GM21528 (cell line): ENCODE data around the gene PRKACB.

ENCODE experiments used
- ATAC-seq: cut with Tn5 transposase; IDR thresholded peaks from one replicate; pipeline ENCODE4 v1.9.1; 2021; ENCODE audit warnings: mild to moderate bottlenecking, moderate library complexity; ENCODE audit not compliant: unreplicated experiment, low FRiP score

Gene PRKACB

DNA sequence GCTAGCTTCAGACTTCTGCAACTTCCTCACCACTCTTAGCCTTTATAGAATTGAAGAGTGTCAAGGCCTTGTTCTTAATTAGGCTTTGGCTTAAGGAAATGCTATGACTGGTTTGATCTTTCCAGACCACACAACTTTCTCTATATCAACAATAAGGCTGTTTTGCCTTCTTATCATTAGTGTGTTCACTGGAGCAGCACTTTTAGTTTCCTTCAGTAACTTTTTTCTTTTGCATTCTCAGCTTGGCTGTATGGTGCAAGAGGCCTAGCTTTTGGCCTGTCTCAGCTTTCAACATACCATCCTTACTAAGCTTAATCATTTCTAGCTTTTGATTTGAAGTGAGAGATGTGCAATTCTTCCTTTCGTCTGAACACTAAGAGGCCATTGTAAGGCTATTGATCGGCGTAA lies 8.6 kb downstream of the PRKACB start:
- ATAC-seq, result peak; percentile 86

GRCh38 chr1:84155517-84155916 lies 11.4 kb downstream of the PRKACB start:
- ATAC-seq, result no peak

- ATAC-seq, result no peak
Observed at GRCh38 chr1:84156210-84156621, 12.1 kb downstream of the PRKACB start.

DNA sequence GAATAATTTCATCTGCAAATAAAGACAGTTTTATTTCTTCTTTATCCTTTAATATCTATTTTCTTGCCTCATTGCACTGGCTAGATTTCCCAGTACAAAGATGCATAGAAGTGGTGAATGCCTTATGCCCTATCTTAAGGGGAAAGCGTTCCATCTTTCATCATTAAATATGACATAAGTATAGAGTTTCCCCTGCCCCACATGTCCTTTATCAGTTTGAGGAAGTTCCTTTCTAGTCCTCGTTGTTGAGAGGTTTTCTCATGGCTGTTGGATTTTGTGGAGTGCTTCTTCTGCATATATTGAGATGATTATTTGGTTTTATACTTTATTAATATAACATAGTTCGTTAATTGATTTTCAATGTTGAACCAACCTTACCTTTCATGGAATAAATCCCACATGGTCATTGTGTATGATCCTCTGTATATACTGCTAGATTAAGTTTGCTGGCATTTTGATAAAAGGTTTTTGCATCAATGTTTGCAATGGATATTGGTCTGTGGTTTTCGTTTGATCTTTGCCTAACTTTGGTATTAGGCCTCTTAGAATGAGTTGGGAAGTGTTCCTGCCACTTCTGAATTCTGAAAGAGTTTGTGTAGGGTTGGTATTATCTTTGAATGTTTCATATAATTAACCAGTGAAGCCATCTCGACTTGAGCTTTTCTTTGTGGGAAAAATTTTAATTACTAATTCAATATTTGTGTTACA lies 15.6 kb downstream of the PRKACB start:
- no peak for ATAC-seq

DNA sequence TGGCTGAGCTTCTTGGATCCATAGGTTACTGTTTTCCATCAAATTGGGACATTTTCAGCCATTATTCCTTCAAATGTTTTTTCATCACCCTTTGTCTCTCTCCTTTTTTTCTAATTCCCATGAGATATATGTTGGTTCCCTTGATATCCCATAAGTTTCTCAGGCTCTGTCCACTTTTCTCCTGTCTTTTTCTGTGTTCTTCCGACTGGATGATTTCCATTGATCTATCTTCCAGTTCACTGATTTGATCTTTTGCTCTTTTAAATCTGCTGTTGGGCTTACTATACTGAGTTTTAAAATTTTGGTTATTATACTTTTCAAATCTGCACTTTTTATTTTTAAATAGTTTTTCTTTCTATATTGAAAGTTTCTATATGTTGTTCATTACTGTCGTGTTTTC lies 18.2 kb downstream of the PRKACB start:
- ATAC-seq, result no peak

DNA sequence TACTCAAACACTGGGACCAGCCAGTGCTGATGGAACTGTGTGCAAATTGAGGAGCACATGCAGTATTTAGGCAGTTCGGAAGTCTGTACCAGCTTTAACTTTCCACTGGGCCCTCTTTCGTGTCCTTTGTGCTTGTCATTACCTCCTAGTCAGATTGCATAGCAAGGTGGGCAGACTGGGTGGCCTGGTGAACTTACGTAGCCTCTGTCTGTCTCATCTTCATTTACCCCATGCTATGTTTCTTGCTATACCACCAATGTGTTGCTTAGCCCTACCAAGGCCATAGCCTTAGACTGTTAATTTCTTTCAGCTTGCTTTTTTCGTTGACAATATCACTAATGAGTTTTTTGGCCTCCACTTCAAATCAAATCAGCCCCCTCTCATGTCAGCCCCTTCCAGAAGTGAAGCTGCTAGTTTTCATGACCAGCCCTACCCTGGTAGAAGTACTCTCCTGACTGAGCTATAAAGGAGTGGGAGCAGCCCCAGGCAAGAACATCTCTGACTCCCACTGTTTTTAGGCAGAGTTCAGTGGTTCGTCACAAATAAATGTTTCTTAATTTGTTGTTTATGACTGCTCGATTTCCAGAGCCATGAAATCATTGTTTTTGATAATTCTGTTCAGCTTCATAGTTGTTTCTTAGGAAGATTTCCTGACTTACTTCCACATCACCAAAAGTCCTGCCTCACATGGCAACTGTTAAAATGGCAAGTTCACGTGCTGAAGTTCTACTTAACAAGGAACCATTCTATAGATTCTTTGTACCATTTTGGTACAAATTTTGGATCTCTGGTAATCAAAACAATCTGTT lies 19.3 kb downstream of the PRKACB start:
- no peak for ATAC-seq

DNA sequence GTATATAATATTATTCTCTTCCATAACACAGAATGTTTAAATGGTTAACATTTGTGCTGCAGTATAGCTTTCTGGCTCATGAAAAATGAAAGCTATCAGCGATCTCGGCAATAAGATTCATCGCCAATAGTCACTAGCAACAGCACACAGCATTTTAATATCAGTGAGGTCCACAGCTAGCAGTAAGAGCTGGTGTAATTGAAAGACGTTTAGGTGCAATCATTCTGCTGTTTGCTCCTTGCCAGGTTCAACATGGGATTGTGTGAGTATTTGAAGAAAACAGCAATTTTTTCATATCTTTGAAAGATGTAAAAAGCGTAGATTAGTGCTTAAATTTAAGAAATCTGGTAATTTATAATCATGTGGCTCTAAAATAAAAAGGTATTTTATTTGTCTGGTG lies 20.1 kb downstream of the PRKACB start:
- no peak for ATAC-seq

DNA sequence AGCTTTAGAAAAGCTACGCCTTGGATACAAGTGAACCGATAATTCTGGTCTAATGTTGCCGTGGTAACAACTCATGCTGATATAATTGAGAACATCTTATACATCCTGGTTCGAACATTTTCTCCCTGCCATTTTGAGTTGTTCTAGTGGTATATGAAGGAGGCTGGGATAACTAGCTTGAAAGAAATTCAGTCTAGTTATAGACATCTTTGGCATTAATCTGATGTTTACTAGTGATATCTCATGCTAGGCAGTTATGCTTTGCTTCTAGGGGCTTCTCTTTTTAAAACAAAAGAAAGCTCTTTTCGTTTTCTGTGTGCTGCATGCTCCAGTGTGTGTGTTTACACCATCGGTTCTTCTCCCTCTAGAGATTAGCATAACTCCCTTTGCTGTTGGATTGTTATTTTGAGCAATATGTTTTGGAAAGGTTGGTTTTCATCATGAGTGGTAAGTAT lies 20.5 kb downstream of the PRKACB start:
- no peak for ATAC-seq

DNA sequence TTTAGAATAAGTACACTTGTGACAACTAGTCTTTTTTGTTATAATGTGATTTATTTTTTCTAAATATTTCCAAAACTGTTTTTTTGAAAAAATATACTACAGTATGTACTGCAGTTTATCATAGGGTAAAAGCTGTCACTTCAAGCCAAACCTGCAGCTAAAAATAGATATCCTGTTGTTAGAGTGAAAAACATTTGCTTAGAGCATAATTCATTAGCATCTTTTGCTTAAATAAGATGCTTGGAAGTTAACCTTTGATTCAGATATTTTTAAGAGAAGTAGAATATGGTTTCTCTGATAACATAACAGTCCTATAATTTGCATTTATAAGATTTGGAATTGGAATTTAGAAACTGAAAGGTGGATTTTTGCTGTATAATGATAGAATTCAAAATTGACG lies 21.5 kb downstream of the PRKACB start:
- ATAC-seq, result no peak

DNA sequence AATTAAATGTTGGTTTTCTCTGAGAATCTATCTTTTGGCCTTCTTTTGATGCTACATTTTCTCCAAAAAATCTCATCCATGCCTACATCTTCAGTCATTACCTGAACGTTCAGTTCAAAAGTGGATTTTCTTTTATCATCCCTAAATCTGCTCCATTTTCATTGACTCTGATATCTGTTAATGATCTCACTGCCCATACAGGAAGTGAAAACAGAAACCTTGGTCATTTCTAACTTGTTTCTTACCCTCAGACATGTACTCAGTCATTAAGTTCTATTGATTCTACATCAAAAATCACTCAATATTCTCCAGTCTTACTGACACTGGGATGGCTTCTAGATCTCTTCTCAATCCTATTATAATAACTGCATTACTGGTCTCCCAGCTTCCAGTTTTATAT lies 22.7 kb downstream of the PRKACB start:
- ATAC-seq, result peak; percentile 83

DNA sequence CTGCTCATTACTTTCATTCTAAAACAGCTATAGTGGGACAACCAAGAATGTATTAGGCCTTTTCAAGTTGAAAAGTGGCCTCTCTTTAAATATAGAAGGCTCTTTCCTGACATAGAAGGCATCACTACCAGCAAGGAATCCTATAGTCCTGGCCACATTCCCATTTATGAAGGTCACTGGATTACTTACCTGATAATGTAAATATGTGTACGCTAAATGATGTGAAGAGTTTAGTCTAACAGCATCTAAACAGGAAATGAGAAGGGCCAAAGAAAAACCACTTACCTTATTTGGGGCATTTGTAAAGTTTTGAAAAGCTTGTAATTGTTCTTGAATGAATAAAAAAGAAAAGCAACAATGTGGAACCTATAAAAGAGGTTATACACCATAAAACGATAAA lies 24.7 kb downstream of the PRKACB start:
- ATAC-seq, result no peak

DNA sequence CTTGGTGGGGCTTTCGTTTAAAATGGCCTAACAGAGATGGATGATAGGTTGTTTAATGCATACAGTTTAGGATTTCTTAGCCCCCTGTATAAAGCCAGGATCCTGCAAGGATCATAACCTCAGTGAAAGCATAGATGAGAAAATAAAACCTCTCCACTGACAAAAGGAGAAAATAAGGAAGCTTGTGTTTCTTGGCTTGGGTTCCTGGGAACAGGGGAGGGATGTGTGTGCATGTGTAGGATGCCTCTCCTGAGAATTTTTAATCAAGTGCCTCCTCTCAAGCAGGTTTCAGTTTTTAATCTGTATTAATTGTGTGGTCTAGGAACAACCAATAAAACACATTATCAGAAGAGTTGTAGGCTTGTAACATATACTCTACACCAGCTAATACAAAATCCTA lies 26.1 kb downstream of the PRKACB start:
- no peak for ATAC-seq

DNA sequence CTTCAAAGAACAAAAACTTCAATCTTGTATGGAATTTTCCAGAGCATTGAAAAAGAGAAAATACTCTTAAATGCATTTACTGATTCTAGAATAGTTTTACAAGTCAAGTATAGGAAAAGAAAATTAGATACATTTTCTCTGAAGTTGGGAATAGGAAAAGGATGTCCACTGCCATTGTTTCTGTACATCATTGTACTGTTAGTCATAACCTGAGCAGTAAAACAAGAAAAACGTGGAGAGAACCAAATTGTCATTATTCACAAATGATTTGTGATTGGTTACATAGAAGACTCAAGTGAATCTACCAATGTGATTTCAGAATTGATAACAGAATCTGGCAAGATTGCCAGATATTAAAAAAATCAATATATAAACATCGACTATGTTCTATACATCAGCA lies 27.4 kb downstream of the PRKACB start:
- no peak for ATAC-seq

DNA sequence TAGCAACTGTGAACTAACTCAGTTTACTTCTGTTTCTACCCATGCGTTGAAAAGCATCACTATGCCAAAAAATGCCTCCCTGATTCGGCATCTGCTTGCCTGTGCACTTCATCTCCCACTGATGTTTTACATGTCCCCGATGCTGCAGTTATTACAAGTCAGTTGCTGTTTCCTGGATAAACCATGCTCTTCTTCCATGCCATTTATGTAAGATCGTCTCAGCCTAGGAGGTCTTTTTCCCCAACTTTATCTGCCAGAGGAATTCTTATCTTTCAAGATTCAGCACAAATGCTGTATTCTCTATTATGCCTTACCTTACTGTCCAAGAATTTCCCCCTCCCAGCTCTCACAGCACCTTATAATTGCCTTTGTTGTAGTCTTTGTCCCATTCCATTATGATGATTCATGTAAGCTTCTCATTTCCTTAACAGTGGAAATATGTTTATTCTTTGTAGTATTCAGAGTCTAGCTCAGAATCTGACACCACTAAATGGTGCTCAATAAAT lies 30.0 kb downstream of the PRKACB start:
- no peak for ATAC-seq

- ATAC-seq, result no peak
Observed at GRCh38 chr1:84181350-84182005, 37.4 kb downstream of the PRKACB start.

- ATAC-seq, result no peak
Observed at GRCh38 chr1:84190455-84190854, 46.4 kb downstream of the PRKACB start.

- no peak for ATAC-seq
Observed at GRCh38 chr1:84192681-84193080, 48.6 kb downstream of the PRKACB start.

DNA sequence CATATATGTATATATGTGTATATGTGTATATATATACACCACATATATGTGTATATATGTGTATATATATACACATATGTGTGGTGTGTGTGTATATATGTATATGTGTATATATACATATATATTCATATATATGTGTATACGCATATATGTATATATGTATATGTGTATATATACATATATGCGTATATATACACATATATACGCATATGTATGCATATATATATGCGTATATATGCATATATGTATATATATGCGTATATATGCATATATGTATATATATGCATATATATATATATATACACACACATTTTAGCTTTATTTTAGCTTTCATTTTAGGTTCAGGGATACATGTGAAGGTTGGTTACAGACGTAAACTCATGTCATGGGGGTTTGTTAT lies 54.8 kb downstream of the PRKACB start:
- ATAC-seq, result no peak

- no peak for ATAC-seq
Observed at GRCh38 chr1:84199257-84199656, 55.2 kb downstream of the PRKACB start.

DNA sequence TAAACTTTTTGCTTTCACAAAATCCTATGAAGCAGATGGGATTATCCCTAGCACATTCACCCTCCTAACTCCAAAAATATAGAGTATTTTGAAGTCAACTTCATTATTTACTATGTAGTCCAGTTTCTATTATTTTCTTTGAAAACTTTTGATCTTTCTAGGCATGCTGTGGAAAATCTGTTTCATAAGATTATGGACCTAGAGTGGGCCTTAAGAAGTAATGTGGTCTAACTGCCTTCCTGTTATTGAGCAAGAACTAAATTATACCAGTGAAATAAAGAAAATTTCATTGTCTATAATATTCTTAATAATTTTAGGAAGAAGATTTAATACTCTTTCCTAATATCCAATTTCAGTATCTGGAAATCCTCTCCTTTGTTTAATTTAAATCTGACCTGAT lies 58.1 kb downstream of the PRKACB start:
- no peak for ATAC-seq

- no peak for ATAC-seq
Observed at GRCh38 chr1:84206375-84206774, 62.3 kb downstream of the PRKACB start.
